ENCODE results near the gene FN3KRP.

DNA sequence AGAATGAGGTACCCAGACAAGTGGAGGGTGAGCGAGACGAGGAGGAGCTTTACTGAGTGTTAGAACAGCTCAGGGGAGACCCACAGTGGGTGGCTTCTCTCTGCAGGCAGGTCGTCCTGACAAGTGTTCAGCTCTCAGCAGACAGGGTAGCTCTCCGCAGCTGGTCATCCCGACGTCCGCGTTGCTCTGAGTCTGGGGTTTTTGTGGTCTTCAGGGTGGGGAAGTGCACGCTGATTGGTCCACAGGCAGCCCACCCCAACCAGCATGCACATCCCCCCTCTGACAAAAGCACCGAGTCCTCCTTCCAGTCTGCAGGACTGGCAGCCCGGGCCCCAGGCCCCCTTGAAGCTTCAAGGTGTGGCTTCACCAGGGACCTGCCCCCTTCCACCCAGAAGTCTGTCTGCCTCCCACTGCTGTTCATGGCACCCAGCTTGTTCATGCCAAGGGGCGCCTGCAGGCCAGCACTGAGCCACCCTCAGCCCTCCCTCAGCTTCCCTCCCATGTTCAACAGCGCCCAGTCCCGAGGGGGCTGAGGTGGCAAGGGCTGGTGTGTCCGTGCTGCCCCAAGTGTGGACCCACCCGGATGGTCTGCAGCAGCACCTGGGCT lies 48.4 kb upstream of the FN3KRP start:
- TF ChIP-seq, protein P1, sequence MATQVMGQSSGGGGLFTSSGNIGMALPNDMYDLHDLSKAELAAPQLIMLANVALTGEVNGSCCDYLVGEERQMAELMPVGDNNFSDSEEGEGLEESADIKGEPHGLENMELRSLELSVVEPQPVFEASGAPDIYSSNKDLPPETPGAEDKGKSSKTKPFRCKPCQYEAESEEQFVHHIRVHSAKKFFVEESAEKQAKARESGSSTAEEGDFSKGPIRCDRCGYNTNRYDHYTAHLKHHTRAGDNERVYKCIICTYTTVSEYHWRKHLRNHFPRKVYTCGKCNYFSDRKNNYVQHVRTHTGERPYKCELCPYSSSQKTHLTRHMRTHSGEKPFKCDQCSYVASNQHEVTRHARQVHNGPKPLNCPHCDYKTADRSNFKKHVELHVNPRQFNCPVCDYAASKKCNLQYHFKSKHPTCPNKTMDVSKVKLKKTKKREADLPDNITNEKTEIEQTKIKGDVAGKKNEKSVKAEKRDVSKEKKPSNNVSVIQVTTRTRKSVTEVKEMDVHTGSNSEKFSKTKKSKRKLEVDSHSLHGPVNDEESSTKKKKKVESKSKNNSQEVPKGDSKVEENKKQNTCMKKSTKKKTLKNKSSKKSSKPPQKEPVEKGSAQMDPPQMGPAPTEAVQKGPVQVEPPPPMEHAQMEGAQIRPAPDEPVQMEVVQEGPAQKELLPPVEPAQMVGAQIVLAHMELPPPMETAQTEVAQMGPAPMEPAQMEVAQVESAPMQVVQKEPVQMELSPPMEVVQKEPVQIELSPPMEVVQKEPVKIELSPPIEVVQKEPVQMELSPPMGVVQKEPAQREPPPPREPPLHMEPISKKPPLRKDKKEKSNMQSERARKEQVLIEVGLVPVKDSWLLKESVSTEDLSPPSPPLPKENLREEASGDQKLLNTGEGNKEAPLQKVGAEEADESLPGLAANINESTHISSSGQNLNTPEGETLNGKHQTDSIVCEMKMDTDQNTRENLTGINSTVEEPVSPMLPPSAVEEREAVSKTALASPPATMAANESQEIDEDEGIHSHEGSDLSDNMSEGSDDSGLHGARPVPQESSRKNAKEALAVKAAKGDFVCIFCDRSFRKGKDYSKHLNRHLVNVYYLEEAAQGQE (IDR thresholded peaks at IDR 0.05; ENCODE audit: insufficient read depth in 1 of 2, low read depth in 2 of 2, low read length in 2 of 2) = no peak
- TF ChIP-seq SIN3A (IDR thresholded peaks at IDR 0.05; ENCODE audit: borderline replicate concordance, insufficient read depth, low read length) (no peak), TAF1 (IDR thresholded peaks at IDR 0.05; ENCODE audit: borderline replicate concordance, insufficient read depth, low read length) (no peak), POLR2AphosphoS5 (IDR thresholded peaks at IDR 0.05; ENCODE audit: low read depth, low read length) (no peak)
